HG02571 (cell line): ENCODE data around the gene TP73.
"Not testable (repeated sequence)": the region's sequence is repeated elsewhere in the genome, so short reads cannot be mapped to it uniquely, and the experiment has no call there.

Experiments used
- ATAC-seq: cut with Tn5 transposase; IDR thresholded peaks from one replicate; pipeline ENCODE4 v1.9.1; 2021; ENCODE audit warnings: mild to moderate bottlenecking, moderate library complexity; ENCODE audit not compliant: unreplicated experiment

Gene TP73

GRCh38 chr1:3740042-3740441 lies 87.7 kb downstream of the TP73 start:
- ATAC-seq, result no peak

- no peak for ATAC-seq
Observed at GRCh38 chr1:3740752-3741151, 88.4 kb downstream of the TP73 start.

DNA sequence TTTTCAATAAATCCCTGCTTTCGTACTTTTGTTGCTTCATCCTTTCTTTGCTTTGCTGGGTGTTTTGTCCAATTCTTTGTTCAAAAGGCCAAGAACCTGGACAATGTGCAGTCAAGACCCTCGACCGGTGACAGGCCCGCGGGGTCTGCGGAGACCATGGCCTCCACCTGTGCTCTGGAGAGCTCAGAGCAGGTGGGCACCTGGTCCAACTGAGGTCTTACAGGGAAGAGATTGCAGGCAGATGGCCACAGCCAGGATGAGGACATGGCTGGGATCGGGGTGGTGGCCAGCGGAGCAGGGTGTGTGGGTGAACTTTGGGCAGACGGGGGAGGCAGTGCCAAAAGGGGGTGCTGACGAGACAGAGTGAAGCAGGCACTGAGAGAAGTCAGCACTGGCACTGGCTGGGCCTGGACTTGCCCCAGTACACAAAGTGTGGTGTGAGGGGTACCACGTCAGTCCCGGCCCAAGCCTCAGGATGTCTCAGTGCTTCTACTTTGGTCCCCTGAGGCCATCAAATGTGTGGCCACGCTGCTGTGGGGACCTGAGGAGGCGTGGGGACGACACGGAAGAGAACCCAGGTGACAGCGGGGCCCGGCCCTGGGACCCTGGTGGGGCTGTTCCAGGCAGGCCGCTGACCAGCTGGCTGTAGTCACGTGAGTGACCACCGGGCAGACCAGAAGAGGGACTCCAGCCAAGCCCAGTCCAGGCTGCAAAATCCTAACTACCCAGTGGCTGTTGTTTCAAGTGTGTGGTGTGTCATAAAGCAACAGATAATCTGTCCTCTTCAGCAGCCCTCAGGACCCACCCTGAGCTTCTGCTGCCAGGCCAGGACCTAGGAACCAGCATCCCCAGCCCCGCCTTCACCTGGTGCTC lies 89.5 kb downstream of the TP73 start:
- no peak for ATAC-seq

- no peak for ATAC-seq
Observed at GRCh38 chr1:3742439-3743298, 90.4 kb downstream of the TP73 start.

- ATAC-seq, result no peak
Observed at GRCh38 chr1:3743421-3743820, 91.1 kb downstream of the TP73 start.

- no peak for ATAC-seq
Observed at GRCh38 chr1:3743826-3744225, 91.5 kb downstream of the TP73 start.

DNA sequence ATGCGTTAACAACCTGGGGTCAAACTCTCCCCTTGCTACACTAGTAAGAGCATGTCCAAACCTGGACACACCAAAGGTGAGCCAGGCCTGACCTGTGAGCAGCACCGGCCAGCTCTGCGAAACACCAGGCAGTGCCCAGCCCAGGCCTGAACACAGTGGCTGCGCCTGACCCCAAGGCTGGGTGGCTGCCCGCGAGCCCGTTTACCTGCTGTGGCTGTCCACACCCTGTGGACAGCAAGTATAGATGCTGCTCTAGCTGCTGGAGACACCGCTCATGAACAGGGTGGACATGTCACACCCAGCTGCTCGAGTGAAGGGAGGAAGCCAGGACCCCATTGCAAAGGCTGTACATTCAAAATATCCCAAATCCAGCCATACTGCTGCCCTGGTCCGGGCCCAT lies 92.3 kb downstream of the TP73 start:
- no peak for ATAC-seq

- ATAC-seq, result no peak
Observed at GRCh38 chr1:3745071-3745470, 92.8 kb downstream of the TP73 start.

DNA sequence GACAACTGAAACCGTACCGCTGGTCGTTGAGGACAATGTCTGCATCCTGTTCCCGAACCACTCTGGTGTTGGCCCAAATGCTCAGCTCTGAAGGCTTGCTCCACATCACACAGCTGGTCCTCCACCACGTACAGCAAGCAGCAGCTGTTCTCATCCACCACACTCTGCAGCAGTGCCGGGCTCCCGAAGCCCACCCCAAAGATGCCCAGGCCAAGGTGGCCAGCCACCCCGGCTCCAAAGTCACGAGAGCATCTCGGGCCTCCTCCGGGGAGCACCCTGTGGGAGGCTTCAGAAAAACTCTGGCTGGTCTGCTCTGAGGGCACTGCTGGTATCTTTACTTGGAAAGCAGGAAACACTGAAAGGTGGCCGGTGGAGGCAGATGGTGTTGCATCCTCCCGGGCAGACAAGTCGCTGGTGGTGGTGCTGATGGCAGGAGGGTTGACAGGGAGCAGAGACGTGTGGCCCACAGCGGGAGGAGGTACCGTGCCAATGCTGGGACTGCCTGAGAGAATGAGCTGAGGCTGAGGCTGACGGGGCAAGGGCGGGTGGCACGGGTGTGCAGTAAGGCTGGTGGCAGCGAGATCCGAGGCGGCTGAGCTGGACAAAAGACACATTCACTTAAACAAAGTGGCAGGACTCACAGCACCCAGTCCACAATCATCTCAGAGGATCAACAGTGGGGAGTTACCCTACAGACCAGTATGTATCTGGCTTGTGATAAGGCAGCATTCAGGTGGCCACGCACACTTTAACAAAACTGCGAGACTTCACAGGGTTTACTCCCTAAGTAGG lies 93.5 kb downstream of the TP73 start:
- ATAC-seq, result no peak

DNA sequence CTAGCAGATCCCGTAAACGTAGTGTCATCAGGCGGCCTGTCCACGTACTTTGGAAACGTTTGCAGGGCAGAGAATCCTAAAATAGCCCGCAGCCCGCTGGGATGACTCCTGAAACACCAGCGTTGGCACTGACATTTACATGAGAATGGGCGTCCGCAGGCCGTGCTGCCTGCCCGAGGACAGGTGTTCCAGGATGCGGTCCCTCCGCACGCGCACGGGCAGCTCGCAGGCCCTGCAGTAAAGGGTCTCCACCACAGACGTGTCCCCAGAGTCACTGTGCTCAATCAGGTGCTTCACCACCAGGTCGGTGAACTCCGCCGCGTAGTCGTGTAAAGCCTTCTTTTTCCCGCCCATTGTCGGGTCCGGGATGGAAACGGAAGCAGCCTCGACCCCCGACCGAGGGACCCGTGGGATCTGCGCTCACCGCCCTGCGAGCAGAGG lies 94.1 kb downstream of the TP73 start:
- no peak for ATAC-seq

DNA sequence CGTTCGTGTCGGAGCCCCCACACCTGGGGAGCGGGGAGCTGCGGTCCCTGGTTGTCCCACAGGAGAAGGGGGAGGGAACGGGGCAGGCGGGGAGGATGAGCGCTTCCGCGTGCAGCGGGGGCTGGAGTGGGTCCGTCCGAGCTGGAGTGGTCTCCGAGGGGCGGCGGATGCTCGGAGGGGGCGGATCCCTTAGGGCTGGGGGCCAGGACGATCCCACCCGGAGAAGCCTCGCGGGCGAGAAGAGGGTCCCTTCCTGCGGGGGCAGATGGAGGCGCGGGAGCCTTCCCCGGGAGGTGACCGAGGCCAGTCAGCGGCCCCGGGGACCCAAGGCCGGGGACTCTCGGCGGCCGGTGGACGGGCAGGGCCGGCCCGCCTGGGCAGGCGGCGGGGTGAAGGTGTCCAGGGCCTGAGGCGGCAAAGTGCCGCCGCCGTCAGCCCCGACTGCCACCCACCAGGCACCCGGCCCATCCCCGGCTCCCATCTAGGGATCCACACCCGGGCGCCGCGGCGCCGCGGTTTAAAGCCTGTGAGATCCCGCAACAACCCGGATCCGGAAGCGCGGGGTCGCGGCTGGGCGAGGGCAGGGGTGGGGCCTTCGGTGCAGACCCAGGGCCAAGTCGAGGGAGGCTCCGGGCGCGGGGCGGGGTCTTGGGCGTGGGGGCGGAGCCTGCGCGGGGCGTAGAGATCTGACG lies 94.7 kb downstream of the TP73 start:
- no peak for ATAC-seq

DNA sequence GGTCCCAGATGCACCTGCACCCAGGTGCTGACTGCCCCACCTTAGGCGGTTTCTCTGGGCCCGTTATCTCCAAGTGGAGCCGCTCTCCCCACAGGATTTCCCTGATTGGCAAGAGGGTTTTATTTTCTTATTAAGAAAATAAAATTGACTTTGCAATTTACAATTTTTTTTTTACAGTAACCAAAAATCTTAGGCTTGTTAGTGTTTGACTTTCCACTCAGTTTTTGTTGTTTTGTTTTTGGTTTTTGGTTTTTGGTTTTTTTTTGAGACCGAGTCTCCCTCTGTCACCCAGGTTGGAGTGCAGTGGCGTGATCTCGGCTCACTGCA lies 95.2 kb downstream of the TP73 start:
- ATAC-seq, result no peak

DNA sequence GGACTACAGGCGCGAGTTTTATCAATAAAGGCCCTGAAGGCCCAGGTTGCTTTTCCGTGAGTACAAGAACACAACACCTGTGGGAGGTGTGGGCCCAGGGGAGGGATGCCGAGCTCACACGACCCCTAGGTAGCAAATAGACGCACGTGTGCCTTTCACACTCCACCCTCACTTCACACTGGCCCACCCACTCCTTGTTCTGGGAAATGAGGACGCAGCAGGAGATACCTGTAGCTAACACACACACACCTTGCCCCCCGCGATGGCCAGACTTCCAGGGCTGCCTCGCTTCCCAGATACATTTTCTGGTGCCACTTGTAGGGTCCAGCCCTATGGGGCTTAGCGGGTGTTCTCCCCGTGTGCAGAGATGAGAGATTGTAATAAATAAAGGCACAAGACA lies 95.6 kb downstream of the TP73 start:
- no peak for ATAC-seq

GRCh38 chr1:3748316-3748900 lies 96.1 kb downstream of the TP73 start:
- ATAC-seq, result not testable (repeated sequence)

GRCh38 chr1:3749512-3749911 lies 97.2 kb downstream of the TP73 start:
- ATAC-seq, result no peak

DNA sequence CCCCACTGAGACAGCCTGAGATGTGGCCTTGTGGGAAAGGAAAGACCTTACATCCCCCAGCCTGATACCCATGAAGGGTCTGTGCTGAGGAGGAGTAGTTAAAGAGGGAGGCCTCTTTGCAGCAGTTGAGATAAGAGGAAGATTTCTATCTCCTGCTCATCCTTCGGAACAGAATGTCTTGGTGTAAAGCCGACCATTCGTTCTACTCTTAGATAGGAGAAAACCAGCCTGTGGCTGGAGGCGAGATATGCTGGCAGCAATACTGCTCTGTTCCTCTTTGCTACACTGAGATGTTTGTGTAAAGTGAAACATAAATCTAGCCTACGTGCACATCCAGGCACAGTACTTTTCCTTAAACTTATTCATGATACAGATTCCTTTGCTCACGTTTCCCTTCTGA lies 98.4 kb downstream of the TP73 start:
- ATAC-seq, result no peak

- no peak for ATAC-seq
Observed at GRCh38 chr1:3752400-3752945, 100.2 kb downstream of the TP73 start, which contains the start of gene CCDC27. CCDC27 (plus strand) TSS chr1:3752450; CDS start chr1:3752482, 32 bp downstream.

DNA sequence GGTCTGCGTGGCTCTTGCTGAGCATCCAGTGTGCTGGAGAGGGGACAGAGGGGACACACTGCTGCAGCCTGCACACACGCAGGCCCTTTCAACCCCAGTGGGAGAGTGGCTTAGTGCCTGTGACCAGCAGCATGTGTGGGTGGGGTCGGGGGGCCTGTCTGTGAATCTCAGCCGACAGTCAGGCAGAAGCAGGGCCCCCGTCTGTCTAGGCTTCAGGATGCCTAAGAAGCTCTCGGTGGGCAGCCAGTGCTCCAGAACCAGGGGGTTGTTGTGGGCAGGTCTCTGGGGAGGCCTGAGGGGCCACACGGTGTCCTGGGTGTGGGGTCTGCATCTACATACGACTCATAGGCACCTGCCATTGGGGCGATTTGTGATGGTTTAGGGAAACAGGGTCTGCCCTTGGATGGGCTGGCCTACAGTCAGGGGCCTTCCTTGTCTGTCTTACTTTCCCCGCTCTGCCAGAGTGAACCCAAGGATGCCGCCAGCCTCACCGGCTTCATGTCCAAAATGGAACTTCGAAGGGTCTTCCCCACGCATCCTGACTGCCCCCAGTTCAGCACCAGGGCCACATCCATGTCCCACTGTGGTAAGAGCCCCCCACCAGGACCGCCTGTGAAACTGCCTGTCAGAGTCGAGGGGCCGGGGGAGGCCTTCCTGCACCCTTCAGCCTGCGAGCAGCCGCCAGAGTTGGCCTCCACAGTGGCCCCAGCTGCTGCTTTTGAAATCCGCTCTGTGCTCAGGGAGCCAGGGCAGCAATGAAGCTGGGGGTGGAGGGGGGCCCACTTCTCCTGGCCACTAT lies 101.5 kb downstream of the TP73 start:
- ATAC-seq, result no peak

DNA sequence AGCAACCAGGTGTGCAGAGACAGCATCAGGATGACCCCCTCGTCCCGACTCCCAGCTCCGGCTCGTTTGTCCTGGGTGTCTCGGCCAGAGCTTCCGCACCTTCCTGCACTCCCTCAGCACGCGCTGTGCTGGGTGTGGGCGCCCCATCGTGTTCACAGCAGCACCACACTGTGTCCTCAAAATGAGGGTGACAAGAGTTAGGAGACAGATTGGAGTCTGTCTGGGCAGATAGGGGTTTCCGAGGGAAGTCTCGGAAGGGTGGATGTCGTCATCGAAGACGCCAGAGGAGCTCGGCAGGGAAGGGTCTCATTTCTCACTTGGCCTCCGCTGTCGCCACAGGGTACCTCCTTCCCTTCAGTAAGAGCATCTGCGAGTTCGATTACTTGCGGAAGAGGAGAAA lies 104.1 kb downstream of the TP73 start:
- no peak for ATAC-seq
